Neural progenitor cell (in vitro differentiated cells): Measurements from ENCODE around the gene COX4I2. TPM values are rescaled to one million over a fixed set of nuclear protein-coding genes. Genes with fewer than 3 reads are reported as not detected.
A peak's percentile ranks its signal among the peaks of the same experiment; 100 is the strongest.

ENCODE experiments used
- DNase-seq: peaks from one replicate; pipeline ENCODE4 v3.0.0-alpha.2; 2016; ENCODE audit warnings: low spot score
- H2AFZ ChIP-seq: fragments of 200-600 bp; sonication (generic); replicated peaks from 2 replicates; pipeline ENCODE4 v1.6.1; 2016; ENCODE audit warnings: antibody characterized with exemption
- H3F3A ChIP-seq: fragments of 200-600 bp; sonication (generic); 2 replicates; pipeline ENCODE4 v1.6.1; 2016; ENCODE audit warnings: antibody characterized with exemption, low read depth
- H3K27ac ChIP-seq: fragments of 200-600 bp; sonication (generic); 2 replicates; pipeline ENCODE4 v1.5.1; 2016; ENCODE audit warnings: mild to moderate bottlenecking
- H3K27me3 ChIP-seq: fragments of 200-600 bp; sonication (generic); 2 replicates; pipeline ENCODE4 v1.6.1; 2016; ENCODE audit warnings: mild to moderate bottlenecking, moderate library complexity
- H3K36me3 ChIP-seq: fragments of 200-600 bp; sonication (generic); 2 replicates; pipeline ENCODE4 v1.5.1; 2016
- H3K4me1 ChIP-seq: fragments of 200-600 bp; sonication (generic); 2 replicates; pipeline ENCODE4 v1.6.1; 2016; ENCODE audit warnings: mixed run types
- H3K4me2 ChIP-seq: fragments of 200-600 bp; sonication (generic); 2 replicates; pipeline ENCODE4 v1.6.1; 2016
- H3K4me3 ChIP-seq: fragments of 200-600 bp; sonication (generic); 2 replicates; pipeline ENCODE4 v1.5.1; 2016
- H3K79me2 ChIP-seq: fragments of 200-600 bp; sonication (generic); 2 replicates; pipeline ENCODE4 v1.6.1; 2016; ENCODE audit warnings: low read depth
- H3K9ac ChIP-seq: fragments of 200-600 bp; sonication (generic); 2 replicates; pipeline ENCODE4 v1.6.1; 2016
- H3K9me3 ChIP-seq: fragments of 200-600 bp; sonication (generic); 2 replicates; pipeline ENCODE4 v1.5.1; 2016; ENCODE audit warnings: low read depth
- H4K20me1 ChIP-seq: fragments of 200-600 bp; sonication (generic); 2 replicates; pipeline ENCODE4 v1.6.1; 2016; ENCODE audit warnings: low read depth
- H3K27ac Mint-ChIP-seq: 3 replicates; pipeline ENCODE4 v1.8.0; 2021; ENCODE audit warnings: mixed read lengths
- H3K27me3 Mint-ChIP-seq: 2 replicates; pipeline ENCODE4 v1.8.0; 2022; ENCODE audit warnings: low read depth, mild to moderate bottlenecking, inconsistent platforms, moderate library complexity, mixed read lengths; ENCODE audit not compliant: insufficient read depth
- H3K36me3 Mint-ChIP-seq: 3 replicates; pipeline ENCODE4 v1.8.0; 2021; ENCODE audit warnings: mixed read lengths
- H3K4me1 Mint-ChIP-seq: 3 replicates; pipeline ENCODE4 v1.8.0; 2021; ENCODE audit warnings: mixed read lengths
- H3K4me3 Mint-ChIP-seq: 3 replicates; pipeline ENCODE4 v1.8.0; 2021; ENCODE audit warnings: mild to moderate bottlenecking, moderate library complexity, mixed read lengths
- H3K9me3 Mint-ChIP-seq: 3 replicates; pipeline ENCODE4 v1.8.0; 2020; ENCODE audit warnings: mixed read lengths
- EZH2 ChIP-seq: fragments of 200-600 bp; sonication (generic); IDR thresholded peaks from 2 replicates; pipeline ENCODE4 v1.6.1; 2017; ENCODE audit warnings: antibody characterized with exemption, mild to moderate bottlenecking, moderate library complexity
- EZH2phosphoT487 ChIP-seq: fragments of 200-600 bp; sonication (generic); IDR thresholded peaks from 2 replicates; pipeline ENCODE4 v1.6.1; 2017; ENCODE audit warnings: antibody characterized with exemption
- total RNA-seq: library from RNA; depleted of rRNA; stranded (reverse); fragments of >200 nt; gene quantifications from 2 replicates; pipeline ENCODE4 v1.2.3, GENCODE V29; 2015; ENCODE audit warnings: low replicate concordance
- TF ChIP-seq, protein P1 (sequence below): fragments of 200-600 bp; sonication (generic); IDR thresholded peaks from 2 replicates; pipeline ENCODE4 v1.5.1; 2017; ENCODE audit warnings: antibody characterized with exemption, mild to moderate bottlenecking

COX4I2 gene
- total RNA-seq, 1 donor from 2014 or later, result not detected

DNA sequence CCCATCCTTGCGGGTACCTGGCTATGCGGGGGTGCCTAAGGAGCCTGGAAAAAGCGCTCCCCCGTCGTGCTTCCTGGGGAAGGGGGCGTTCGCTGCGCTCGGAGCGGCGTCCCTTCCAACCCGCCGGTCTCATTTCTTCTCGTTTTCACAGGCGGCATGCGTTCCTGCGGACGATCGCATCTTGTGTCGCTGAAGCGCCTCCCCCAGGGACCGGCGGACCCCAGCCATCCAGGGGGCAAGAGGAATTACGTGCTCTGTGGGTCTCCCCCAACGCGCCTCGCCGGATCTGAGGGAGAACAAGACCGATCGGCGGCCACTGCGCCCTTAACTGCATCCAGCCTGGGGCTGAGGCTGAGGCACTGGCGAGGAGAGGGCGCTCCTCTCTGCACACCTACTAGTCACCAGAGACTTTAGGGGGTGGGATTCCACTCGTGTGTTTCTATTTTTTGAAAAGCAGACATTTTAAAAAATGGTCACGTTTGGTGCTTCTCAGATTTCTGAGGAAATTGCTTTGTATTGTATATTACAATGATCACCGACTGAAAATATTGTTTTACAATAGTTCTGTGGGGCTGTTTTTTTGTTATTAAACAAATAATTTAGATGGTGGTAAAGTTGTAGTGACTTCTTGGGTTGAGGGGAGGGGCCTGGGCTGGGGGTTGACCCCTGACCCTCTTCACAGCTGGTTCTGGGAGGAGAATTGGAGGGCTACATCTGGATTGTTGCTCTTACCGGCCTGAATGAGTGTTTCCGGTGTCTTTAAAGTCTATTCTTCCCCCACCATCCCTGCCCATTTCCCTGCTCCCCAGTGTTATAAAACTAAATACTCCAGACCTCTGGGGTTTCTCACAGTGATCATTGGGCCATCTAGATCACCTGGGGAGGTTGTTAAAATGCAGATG lies 31.6 kb upstream of the COX4I2 start:
- peaks cover 53% of the 10 kb centered on the region for H3F3A ChIP-seq
- Mint-ChIP-seq H3K27ac (peak overlapping the region; percentile 98), H3K36me3 (peaks cover 16% of the 10 kb centered on the region), H3K4me3 (peak overlapping the region; percentile 99), H3K4me1 (peaks cover 45% of the 10 kb centered on the region), H3K9me3 (no peaks in the 10 kb centered on the region), H3K27me3 (peaks cover 15% of the 10 kb centered on the region)
- H3K36me3 ChIP-seq, result no peaks in the 10 kb centered on the region
- peak; percentile 69 for DNase-seq
- peak overlapping the region; percentile 77 for H3K4me3 ChIP-seq
- peaks cover 22% of the 10 kb centered on the region for H3K27me3 ChIP-seq
- peak overlapping the region; percentile 80 for H3K9ac ChIP-seq
- H2AFZ ChIP-seq, result no peak overlapping the region
- H3K4me1 ChIP-seq, result peaks cover 29% of the 10 kb centered on the region
- TF ChIP-seq EZH2phosphoT487 (no peak), EZH2 (no peak)
- TF ChIP-seq, protein P1, sequence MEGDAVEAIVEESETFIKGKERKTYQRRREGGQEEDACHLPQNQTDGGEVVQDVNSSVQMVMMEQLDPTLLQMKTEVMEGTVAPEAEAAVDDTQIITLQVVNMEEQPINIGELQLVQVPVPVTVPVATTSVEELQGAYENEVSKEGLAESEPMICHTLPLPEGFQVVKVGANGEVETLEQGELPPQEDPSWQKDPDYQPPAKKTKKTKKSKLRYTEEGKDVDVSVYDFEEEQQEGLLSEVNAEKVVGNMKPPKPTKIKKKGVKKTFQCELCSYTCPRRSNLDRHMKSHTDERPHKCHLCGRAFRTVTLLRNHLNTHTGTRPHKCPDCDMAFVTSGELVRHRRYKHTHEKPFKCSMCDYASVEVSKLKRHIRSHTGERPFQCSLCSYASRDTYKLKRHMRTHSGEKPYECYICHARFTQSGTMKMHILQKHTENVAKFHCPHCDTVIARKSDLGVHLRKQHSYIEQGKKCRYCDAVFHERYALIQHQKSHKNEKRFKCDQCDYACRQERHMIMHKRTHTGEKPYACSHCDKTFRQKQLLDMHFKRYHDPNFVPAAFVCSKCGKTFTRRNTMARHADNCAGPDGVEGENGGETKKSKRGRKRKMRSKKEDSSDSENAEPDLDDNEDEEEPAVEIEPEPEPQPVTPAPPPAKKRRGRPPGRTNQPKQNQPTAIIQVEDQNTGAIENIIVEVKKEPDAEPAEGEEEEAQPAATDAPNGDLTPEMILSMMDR, result no peak
- H3K4me2 ChIP-seq, result peak overlapping the region; percentile 86
- peaks cover 23% of the 10 kb centered on the region for H3K79me2 ChIP-seq
- H3K9me3 ChIP-seq, result no peaks in the 10 kb centered on the region
- no peak overlapping the region for H3K27ac ChIP-seq
- H4K20me1 ChIP-seq, result peaks cover 19% of the 10 kb centered on the region

DNA sequence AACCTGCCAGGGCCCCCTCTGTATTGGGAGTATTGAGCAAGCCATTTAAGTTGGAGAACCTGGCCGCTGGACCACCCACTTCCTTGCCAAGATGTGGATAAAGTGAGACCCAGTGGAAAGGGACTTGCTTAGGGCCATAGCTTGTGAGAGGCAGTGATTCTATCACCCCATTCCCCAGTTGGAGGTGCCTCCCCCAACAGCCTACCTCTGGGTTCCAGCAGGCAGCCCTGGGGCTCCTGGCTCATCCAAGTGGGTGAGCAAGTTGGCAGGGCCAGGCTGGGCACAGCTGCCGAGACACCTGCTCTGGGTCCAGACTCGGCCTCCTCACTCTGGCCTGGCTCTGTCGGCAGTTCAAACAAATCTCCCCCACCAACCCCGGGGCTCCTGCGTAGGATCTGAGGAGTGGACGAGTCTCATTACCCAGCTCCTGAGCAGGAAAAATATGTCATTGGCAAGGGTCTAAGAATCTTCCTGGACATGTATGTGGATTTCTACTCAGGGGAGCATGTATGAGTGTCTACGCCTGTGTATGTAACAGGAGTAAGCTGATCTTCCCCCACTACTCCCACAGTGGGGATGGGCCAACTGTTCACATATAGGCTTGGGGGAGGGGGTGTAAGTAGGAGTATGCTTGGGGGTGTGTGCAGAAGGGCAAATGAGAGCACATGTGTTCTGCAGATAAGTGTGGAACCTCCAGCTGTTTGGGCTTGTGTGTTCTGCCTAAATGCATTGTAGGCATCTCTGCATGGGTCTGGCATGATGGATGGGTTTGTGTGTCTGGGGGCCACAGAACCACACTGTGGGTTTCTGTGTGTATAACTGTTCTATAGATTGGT lies 30.7 kb upstream of the COX4I2 start:
- Histone ChIP-seq H3K4me3 (peak overlapping the region; percentile 77), H3K27me3 (peaks cover 22% of the 10 kb centered on the region), H3K79me2 (peaks cover 23% of the 10 kb centered on the region), H4K20me1 (peaks cover 19% of the 10 kb centered on the region), H3K4me1 (peaks cover 29% of the 10 kb centered on the region), H3K4me2 (peak overlapping the region; percentile 86), H3K36me3 (no peaks in the 10 kb centered on the region), H2AFZ (no peak overlapping the region), H3K9me3 (no peaks in the 10 kb centered on the region), H3K27ac (no peak overlapping the region), H3K9ac (no peak overlapping the region), H3F3A (peaks cover 56% of the 10 kb centered on the region)
- Mint-ChIP-seq H3K27me3 (peaks cover 15% of the 10 kb centered on the region), H3K9me3 (no peaks in the 10 kb centered on the region), H3K4me1 (peaks cover 52% of the 10 kb centered on the region), H3K36me3 (peaks cover 16% of the 10 kb centered on the region), H3K27ac (peak overlapping the region; percentile 91), H3K4me3 (peak overlapping the region; percentile 99)
- TF ChIP-seq EZH2, result no peak
- TF ChIP-seq EZH2phosphoT487, result no peak
- TF ChIP-seq, protein P1, result no peak
- DNase-seq, result peak; percentile 37

DNA sequence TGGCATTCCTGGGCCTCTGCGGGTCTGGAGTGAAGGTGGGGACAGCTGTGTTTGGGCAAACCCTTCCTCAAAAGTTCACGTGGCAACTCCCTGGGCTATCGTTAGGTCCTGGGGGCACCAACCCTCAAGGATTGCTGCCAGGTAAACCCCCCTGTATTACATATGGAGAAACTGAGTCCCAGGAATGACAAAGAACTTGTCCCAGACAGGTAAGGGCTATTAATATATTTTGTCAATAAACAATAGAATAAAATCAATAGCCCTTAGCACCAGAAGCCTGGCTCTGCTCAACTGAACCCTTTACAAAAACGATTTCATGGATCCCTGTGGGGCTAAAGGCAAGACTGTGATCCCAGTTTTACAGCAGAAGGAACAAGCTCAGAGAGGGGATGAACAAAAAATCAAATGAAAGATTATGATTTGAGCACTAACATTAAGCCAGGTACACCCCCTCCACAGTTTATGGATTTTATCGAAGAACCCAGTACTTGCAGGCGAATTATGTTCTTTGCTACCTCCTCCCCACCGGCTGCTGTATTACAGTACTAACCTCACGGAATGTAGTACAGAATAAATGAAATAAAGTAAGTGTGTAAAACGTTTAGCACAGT lies 30.0 kb upstream of the COX4I2 start:
- H3K4me2 ChIP-seq, result peak overlapping the region; percentile 86

More for the DNA sequence above, 30.0 kb upstream of the COX4I2 start:
- Mint-ChIP-seq H3K4me3 (peak overlapping the region; percentile 99), H3K27me3 (peaks cover 15% of the 10 kb centered on the region), H3K9me3 (no peaks in the 10 kb centered on the region), H3K27ac (peak overlapping the region; percentile 91), H3K36me3 (peaks cover 16% of the 10 kb centered on the region), H3K4me1 (peaks cover 46% of the 10 kb centered on the region)
- no peak overlapping the region for H3K9ac ChIP-seq
- no peaks in the 10 kb centered on the region for H3K36me3 ChIP-seq
- H3F3A ChIP-seq, result peaks cover 56% of the 10 kb centered on the region
- H2AFZ ChIP-seq, result no peak overlapping the region
- TF ChIP-seq, protein P1, result no peak
- no peak for TF ChIP-seq EZH2
- no peak for TF ChIP-seq EZH2phosphoT487
- peaks cover 29% of the 10 kb centered on the region for H3K4me1 ChIP-seq
- peaks cover 22% of the 10 kb centered on the region for H3K27me3 ChIP-seq
- peak overlapping the region; percentile 77 for H3K4me3 ChIP-seq
- no peaks in the 10 kb centered on the region for H3K9me3 ChIP-seq
- peaks cover 23% of the 10 kb centered on the region for H3K79me2 ChIP-seq
- no peak for DNase-seq
- H4K20me1 ChIP-seq, result peaks cover 19% of the 10 kb centered on the region
- H3K27ac ChIP-seq, result peak overlapping the region; percentile 59
